ENCODE measurements around the gene NCKAP5. TPM values are rescaled to one million over a fixed set of nuclear protein-coding genes. Genes with fewer than 3 reads are reported as not detected.

The NCKAP5 gene
- total RNA-seq, 1 donor from 2014 or later = 7.4 TPM

DNA sequence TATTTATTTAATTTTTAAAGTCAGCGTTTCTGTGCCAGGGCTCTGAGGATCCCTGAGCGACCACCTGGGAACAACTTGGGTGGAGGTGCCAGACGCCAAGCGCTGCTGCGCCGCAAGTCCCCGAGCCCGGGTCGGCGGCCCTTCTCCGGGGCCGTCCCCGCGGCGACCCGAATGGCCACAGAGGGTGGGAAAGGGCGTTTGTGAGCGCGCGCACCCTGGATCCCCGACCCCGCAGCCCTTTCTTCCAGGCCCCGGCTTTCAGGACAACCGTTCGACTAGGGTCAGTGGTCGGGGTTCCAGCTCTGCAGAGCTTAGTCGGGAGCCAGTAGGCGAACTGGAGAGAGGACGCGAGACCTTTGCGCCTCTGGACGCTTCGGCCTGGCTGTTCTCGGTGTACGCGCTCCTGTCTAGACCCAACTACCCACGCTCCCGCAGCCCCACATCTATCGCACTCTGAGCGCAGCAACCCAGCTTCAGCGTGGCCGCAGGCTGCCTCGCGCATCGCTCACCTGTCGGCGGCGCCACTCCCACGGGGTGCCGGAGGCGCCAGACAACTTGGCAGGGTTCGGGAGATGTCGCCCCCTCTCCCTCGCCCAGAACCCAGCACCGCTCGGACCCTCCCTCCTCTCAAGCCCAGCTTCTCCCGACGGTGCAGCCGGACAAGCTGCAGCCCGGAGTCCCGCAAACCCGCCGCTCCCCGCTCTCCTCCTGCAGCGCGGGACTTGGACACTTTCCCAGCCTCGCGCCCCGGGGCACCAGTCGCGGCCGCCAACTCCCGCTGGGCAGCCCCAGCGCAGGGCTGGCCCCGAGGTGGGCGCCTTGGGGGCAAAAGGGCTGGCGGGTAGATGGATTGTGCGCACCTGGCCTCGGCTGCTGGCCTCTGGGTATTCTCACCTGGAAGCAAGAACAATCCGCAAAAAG lies 899.0 kb downstream of the NCKAP5 start:
- Mint-ChIP-seq H3K4me3 (ENCODE audit: unreplicated experiment) (peak overlapping the region; percentile 78), H3K27ac (ENCODE audit: unreplicated experiment) (no peak overlapping the region)

DNA sequence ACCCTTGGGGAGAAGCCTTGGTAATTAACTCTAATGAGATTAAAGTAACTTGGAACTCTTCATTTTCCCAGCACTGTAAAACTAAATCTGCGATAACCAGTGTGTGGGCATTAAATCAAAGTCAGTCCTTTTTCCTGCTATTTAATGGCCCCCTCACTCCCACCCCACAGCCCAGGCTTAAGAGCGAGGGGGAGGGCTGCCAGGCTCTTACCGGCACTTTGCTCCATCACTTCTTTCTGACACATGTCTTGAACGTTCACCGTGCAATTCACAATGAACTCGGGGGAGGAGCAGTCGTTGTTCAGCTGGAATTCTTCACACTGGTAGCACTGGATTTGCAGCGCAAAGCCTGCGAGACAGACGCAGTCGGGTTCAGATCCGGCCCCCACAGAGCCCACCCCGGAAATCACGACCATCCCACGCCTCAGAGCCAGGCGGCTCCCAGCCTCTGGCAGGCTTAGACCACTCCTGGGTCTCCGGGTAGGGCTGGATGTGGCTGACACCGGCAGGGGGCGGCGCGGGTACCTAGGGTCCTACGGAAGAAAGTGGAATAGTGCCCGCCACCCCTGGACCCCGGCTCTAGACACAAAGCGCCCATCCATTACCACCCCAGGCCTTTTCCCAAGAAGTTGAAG lies 900.0 kb downstream of the NCKAP5 start:
- DNase-seq (ENCODE audit: low spot score) = peak; percentile 55
- TF ChIP-seq, protein P1, sequence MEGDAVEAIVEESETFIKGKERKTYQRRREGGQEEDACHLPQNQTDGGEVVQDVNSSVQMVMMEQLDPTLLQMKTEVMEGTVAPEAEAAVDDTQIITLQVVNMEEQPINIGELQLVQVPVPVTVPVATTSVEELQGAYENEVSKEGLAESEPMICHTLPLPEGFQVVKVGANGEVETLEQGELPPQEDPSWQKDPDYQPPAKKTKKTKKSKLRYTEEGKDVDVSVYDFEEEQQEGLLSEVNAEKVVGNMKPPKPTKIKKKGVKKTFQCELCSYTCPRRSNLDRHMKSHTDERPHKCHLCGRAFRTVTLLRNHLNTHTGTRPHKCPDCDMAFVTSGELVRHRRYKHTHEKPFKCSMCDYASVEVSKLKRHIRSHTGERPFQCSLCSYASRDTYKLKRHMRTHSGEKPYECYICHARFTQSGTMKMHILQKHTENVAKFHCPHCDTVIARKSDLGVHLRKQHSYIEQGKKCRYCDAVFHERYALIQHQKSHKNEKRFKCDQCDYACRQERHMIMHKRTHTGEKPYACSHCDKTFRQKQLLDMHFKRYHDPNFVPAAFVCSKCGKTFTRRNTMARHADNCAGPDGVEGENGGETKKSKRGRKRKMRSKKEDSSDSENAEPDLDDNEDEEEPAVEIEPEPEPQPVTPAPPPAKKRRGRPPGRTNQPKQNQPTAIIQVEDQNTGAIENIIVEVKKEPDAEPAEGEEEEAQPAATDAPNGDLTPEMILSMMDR (IDR thresholded peaks at IDR 0.05; ENCODE audit: unreplicated experiment) = peak; percentile 33
- H3K36me3 Mint-ChIP-seq (ENCODE audit: low read depth, unreplicated experiment) = no peaks in the 10 kb centered on the region
- H3K27ac Mint-ChIP-seq (ENCODE audit: unreplicated experiment) = no peak overlapping the region
- no peaks in the 10 kb centered on the region for H3K9me3 Mint-ChIP-seq (ENCODE audit: unreplicated experiment)
- peaks cover 16% of the 10 kb centered on the region for H3K27me3 Mint-ChIP-seq (ENCODE audit: unreplicated experiment)
- peaks cover 8% of the 10 kb centered on the region for H3K4me1 Mint-ChIP-seq (ENCODE audit: unreplicated experiment)
- H3K4me3 Mint-ChIP-seq (ENCODE audit: unreplicated experiment) = peak overlapping the region; percentile 74

More for the DNA sequence above, 899.0 kb downstream of the NCKAP5 start:
- H3K9me3 Mint-ChIP-seq (ENCODE audit: unreplicated experiment) = no peaks in the 10 kb centered on the region
- TF ChIP-seq, protein P1 (IDR thresholded peaks at IDR 0.05; ENCODE audit: unreplicated experiment) = no peak
- peaks cover 16% of the 10 kb centered on the region for H3K27me3 Mint-ChIP-seq (ENCODE audit: unreplicated experiment)
- no peaks in the 10 kb centered on the region for H3K36me3 Mint-ChIP-seq (ENCODE audit: low read depth, unreplicated experiment)
- DNase-seq (ENCODE audit: low spot score) = peak; percentile 18
- peaks cover 8% of the 10 kb centered on the region for H3K4me1 Mint-ChIP-seq (ENCODE audit: unreplicated experiment)

DNA sequence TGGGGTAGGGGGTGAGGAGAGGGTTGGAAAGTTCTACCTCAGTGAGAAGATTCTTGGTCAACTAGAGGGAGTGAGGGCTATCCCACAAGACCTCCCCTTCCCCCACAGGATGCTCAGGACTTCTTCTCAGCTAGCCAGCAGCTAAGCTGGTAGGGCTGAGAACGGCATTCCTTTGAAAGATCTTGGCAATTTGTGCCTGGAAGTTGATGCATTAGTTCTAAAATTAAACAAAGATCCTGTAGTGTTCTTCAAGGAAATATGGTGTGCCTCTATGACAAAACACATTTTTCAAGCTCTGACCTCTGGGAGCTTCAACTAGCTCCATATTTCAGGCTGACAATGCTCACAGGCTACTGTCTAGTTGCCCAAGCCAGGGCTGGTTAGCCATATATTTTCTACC lies 900.6 kb downstream of the NCKAP5 start:
- no peak for DNase-seq (ENCODE audit: low spot score)
- TF ChIP-seq, protein P1 (IDR thresholded peaks at IDR 0.05; ENCODE audit: unreplicated experiment) = no peak
- no peak overlapping the region for H3K27ac Mint-ChIP-seq (ENCODE audit: unreplicated experiment)
- H3K9me3 Mint-ChIP-seq (ENCODE audit: unreplicated experiment) = no peaks in the 10 kb centered on the region
- H3K4me1 Mint-ChIP-seq (ENCODE audit: unreplicated experiment) = peaks cover 8% of the 10 kb centered on the region
- H3K27me3 Mint-ChIP-seq (ENCODE audit: unreplicated experiment) = peaks cover 14% of the 10 kb centered on the region
- no peaks in the 10 kb centered on the region for H3K36me3 Mint-ChIP-seq (ENCODE audit: low read depth, unreplicated experiment)
- H3K4me3 Mint-ChIP-seq (ENCODE audit: unreplicated experiment) = no peak overlapping the region

DNA sequence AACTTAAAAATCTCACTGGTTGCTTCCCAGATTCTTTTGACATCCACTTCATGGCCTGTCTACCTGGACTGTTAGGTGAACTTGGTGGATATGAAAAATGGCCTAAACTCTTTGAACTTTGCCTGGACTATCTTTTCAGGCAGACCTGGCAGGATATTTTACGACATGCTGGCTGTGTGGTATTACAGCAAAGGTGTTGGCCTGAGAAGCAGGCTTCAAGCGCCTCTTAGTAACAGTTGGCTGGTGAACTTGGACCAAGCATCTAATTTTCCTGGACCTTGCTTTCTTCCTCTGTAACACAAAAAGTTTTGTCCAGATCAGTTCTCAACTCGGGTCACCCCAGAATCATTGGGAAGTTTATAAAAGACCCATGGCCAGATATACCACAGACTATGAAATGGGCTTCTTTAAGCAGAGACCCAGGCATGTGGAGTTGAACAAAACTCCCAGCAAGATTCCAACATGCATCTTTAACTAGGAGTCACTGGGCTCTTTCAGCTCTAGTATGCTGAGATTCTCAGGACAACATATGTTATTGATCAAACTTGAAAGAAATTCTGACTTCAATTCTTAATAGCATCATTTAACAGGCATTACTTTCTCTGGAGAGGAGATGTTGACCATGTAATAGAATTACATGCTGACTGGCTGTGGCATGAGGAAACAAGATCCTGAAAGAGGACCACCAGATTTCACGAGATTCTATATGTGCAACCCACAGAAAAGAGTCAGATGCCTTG lies 902.7 kb downstream of the NCKAP5 start:
- TF ChIP-seq, protein P1 (IDR thresholded peaks at IDR 0.05; ENCODE audit: unreplicated experiment) = no peak
- Mint-ChIP-seq H3K9me3 (ENCODE audit: unreplicated experiment) (no peaks in the 10 kb centered on the region), H3K4me3 (ENCODE audit: unreplicated experiment) (no peak overlapping the region), H3K27ac (ENCODE audit: unreplicated experiment) (no peak overlapping the region), H3K36me3 (ENCODE audit: low read depth, unreplicated experiment) (no peaks in the 10 kb centered on the region), H3K4me1 (ENCODE audit: unreplicated experiment) (peaks cover 2% of the 10 kb centered on the region), H3K27me3 (ENCODE audit: unreplicated experiment) (peaks cover 6% of the 10 kb centered on the region)
- no peak for DNase-seq (ENCODE audit: low spot score)
